Calu3 (cell line): Measurements from ENCODE around the gene PAOX. TPM values are rescaled to one million over a fixed set of nuclear protein-coding genes. Genes with fewer than 3 reads are reported as not detected.

Source experiments
- BruUV-seq: library from RNA; stranded (reverse); fragments of 400-500 nt; replicated peaks from 2 replicates; lab custom pipeline; 2021; lab: Mats Ljungman, UMichigan
- CTCF ChIA-PET: fragments of 300-600 bp; sonication (Branson Sonifier 250); formaldehyde crosslinking; loops from one replicate; lab custom pipeline; 2022; ENCODE audit warnings: antibody characterized with exemption; lab: Charles Lee
- DNase-seq: peaks from one replicate; pipeline ENCODE4 v3.0.0; 2022
- H3K27ac Mint-ChIP-seq: one replicate; pipeline ENCODE4 v1.8.0; 2022; ENCODE audit warnings: mixed read lengths; ENCODE audit not compliant: unreplicated experiment
- H3K27me3 Mint-ChIP-seq: one replicate; pipeline ENCODE4 v1.8.0; 2022; ENCODE audit warnings: mixed read lengths; ENCODE audit not compliant: unreplicated experiment
- H3K36me3 Mint-ChIP-seq: one replicate; pipeline ENCODE4 v1.8.0; 2022; ENCODE audit warnings: mild to moderate bottlenecking, moderate library complexity, mixed read lengths; ENCODE audit not compliant: insufficient read depth, unreplicated experiment
- H3K4me1 Mint-ChIP-seq: one replicate; pipeline ENCODE4 v1.8.0; 2022; ENCODE audit warnings: mild to moderate bottlenecking, low read depth, mixed read lengths; ENCODE audit not compliant: unreplicated experiment
- H3K4me3 Mint-ChIP-seq: one replicate; pipeline ENCODE4 v1.8.0; 2022; ENCODE audit warnings: mild to moderate bottlenecking, low read depth, moderate library complexity, mixed read lengths; ENCODE audit not compliant: unreplicated experiment
- H3K9me3 Mint-ChIP-seq: one replicate; pipeline ENCODE4 v1.8.0; 2022; ENCODE audit warnings: low read depth, mixed read lengths; ENCODE audit not compliant: unreplicated experiment
- CTCF ChIP-seq: fragments of 200-600 bp; IDR thresholded peaks from one replicate; pipeline ENCODE4 v1.8.0; 2022; ENCODE audit warnings: antibody characterized with exemption; ENCODE audit not compliant: unreplicated experiment
- intact Hi-C: fragments of 100-400 bp; cut with micrococcal nuclease; formaldehyde crosslinking; loops from one replicate; pipeline ENCODE4 v1.10.0; 2022; ENCODE audit not compliant: unreplicated experiment
- total RNA-seq: library from RNA; stranded (reverse); gene quantifications from 2 replicates; pipeline ENCODE4 v1.2.3, GENCODE V29; 2022

PAOX gene
- total RNA-seq, 1 experiment from 2014 or later, result 2.9 TPM

DNA sequence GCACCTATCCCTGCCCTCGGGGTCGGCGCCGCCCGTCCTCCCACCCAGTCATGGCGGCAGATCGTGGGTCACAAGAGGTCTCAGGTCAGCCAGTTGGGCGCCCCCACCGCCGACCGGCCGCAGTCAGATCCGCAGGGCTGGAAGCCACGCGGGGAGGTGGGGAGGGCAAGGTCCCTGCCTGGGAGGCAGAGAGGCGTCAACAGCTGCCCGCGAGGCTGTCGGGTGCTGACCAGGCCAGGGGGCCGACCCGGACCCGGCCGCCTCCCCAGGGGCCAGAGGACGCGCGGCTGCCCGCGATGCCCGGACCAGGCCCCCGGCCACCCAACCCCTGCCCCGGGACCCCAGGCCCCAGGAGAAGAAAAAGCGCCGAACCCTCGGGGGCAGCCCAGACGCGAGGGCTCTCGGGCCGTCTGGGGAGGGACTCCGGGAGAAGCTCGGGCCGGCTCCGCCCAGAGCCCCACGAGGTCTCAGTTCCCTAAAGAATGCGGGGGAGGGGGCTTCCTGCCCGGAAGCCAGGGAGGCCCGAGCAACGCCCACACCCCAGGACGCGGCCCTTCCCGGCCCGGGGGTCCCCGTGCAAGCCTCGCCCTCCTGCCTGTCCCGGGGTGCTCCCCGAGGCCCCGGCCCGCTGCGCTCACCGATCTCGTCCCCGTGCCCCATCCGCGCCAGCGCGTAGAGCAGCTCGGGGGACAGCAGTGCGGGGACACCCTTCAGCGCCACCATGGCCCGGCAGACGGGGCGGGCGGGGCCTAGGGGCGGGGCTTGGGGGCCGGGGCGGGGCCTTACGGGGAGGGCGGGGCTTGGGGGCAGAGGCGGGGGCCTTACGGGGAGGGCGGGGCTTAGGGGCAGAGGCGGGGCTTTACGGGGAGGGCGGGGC is 21.5 kb upstream of the PAOX start, which contains the start of gene FUOM:
TSS of gene FUOM (minus strand) at position 735 of the 877 bp plus-strand sequence. CDS start at position 723, 12 bp downstream.
- BruUV-seq, result no TSS peak
- peak within 1 kb of the TSS; percentile 56 for H3K4me3 Mint-ChIP-seq
- H3K9me3 Mint-ChIP-seq, result no peaks in the 10 kb centered on the region
- peaks cover 6% of the 10 kb centered on the region for H3K36me3 Mint-ChIP-seq
- CTCF ChIA-PET, result no interaction called here
- no peaks in the 10 kb centered on the region for H3K4me1 Mint-ChIP-seq
- no peak within 1 kb of the TSS for H3K27ac Mint-ChIP-seq
- DNase-seq, result peak; percentile 29
- H3K27me3 Mint-ChIP-seq, result no peaks in the 10 kb centered on the region
- intact Hi-C loops, result no loop called here
- TF ChIP-seq CTCF, result no peak

DNA sequence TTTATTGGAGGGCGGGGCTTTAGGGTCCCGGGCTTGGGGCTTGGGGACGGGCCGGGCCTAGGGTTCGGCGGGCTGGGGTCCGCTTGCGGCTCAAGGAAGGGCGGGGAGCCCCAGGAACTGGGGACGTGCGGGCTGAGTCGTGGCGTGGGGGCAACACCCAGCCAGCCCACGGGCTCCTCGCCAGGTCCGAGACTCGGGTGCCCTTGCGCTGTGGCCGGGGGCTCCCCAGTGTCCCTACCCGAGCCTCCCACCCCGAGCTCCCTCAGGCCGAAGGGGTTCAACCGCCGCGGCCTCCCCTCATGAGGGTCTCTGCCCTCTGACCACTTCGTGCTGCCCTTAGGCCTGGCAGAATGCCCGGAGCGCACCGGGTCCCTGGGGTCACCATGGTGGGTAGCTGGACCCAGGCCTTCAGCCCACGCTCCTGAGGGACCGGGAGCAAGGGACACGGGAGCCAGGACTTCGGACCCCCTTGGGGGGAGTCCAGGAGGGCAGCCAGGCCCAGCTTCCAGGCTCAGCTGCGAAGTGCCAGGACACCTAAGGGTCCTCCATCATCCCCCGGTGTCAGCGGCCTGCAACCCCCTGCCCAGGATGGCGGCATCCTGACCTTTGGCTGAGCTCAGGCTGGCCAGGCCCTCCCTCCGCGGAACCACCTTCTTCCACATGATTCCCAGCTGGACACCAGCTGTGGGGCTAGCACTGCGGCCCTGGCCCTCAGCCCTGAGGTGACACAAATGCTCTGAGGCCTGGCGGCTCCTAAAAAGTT is 20.7 kb upstream of the PAOX start:
- no peaks in the 10 kb centered on the region for H3K27me3 Mint-ChIP-seq

GRCh38 chr10:133358925-133359310 is 20.1 kb upstream of the PAOX start:
- CTCF ChIA-PET, result no interaction called here
- Mint-ChIP-seq H3K27me3 (no peaks in the 10 kb centered on the region), H3K27ac (no peak overlapping the region), H3K4me3 (no peak overlapping the region), H3K36me3 (peaks cover 6% of the 10 kb centered on the region), H3K4me1 (no peaks in the 10 kb centered on the region), H3K9me3 (no peaks in the 10 kb centered on the region)
- intact Hi-C loops, result no loop called here
- no TSS peak for BruUV-seq
- TF ChIP-seq CTCF, result no peak
- DNase-seq, result no peak

More for the DNA sequence above, 20.7 kb upstream of the PAOX start:
- H3K27ac Mint-ChIP-seq, result no peak overlapping the region
- no TSS peak for BruUV-seq
- no peak for TF ChIP-seq CTCF
- no peak for DNase-seq
- peaks cover 6% of the 10 kb centered on the region for H3K36me3 Mint-ChIP-seq
- intact Hi-C loops, result no loop called here
- H3K9me3 Mint-ChIP-seq, result no peaks in the 10 kb centered on the region
- H3K4me3 Mint-ChIP-seq, result no peak overlapping the region
- CTCF ChIA-PET, result no interaction called here
- no peaks in the 10 kb centered on the region for H3K4me1 Mint-ChIP-seq

DNA sequence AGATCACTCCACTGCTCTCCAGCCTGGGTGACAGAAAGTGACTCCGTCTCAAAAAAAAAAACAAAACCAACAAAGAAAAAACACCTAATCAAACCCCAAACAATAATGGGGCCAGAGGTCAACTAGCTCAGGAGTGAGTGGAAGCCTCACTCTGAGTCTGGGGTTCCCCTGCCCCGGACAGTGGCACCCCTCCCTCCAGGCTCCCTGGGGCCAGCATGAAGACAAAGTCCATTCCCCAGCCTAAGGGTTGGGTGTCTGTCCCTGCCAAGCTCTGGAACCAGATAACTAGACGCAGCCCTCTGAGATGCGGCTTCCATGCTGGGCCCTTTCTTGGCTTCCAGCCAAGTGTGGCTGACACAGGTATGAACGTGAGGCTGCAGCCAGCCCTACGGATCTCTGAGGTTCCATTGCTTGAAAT is 19.5 kb upstream of the PAOX start:
- Mint-ChIP-seq H3K36me3 (peaks cover 9% of the 10 kb centered on the region), H3K27ac (no peak overlapping the region), H3K27me3 (no peaks in the 10 kb centered on the region), H3K4me3 (no peak overlapping the region), H3K9me3 (no peaks in the 10 kb centered on the region), H3K4me1 (no peaks in the 10 kb centered on the region)
- TF ChIP-seq CTCF, result no peak
- intact Hi-C loops, result no loop called here
- BruUV-seq, result no TSS peak
- DNase-seq, result peak; percentile 56
- CTCF ChIA-PET, result no interaction called here
